HUDEP-2 (cell line): ENCODE data around the gene LMNTD2.
A peak's percentile ranks its signal among the peaks of the same experiment; 100 is the strongest.

ENCODE experiments used
- DNase-seq, 76 experiments: peaks; one replicate each; lab custom pipeline; 2025; ENCODE audit not compliant: unreplicated experiment in 76 of 76; lab: John Stamatoyannopoulos, UW

Gene LMNTD2, protein sequence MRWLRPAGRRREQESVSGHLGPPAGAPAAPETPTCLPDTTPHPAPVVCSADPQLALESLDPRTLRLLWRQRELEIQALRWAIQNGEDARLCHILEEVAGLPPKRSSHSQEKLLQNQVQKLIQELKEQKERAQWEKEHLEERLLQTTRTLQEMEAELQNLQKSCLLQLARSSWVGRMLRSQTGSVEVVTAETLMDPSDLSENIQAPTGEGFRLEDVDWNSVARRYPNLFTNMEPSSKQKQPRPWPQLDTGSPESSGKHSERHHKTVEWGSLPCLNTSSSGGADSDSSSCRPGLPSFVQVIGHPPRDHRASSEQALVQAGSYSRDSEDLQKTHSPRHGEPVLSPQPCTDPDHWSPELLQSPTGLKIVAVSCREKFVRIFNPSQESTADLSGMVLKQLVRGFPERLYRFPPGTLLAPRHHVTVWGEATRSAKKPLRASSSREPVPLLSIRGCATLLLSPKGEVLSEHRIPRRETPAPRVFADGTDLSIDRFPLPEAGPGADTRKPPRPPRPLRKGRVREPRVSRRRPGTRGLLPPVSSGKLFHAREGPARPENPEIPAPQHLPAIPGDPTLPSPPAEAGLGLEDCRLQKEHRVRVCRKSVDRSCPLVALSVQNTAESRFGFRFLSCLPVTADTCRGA

DNA sequence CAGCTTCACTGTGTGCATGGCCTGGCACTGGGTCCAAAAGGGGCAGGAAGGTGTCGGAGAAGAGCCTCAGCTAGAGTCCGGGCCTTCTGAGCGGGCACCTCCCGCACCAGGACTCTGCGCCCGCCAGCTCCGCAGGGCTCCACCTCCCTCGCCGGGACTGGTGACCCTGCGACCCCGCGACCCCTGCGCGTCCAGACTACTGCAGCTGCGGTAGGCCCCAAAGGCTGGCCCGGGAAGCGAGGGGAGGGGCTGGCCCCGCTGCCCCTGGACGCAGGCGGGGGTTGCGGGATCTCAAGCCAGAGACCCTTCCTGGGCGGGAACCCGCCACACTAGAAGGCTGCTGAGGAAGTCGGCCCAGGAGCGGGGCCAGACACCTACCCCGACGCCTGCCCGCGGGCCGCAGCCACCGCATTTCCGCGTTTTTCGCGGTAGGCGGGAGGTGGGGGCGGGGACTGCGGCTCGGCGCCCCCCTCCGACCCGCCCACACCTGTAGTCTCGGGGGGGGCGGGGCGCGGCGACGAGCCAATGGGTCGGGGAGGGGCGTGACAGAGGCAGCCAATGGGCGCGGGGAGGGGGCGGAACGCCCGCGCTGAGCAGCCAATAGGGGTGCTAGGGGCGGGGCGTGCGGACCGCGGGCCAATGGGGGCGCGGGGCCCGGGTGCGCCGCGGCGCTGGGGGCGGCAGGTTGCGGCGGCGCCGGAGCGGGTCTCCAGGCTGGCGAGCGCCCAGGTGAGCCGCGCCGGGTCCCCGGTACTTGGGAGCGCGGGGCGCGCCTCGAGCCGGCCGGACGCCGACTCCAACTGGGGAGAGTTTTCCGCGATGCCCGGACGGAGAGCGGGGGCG, at the start of gene LMNTD2, which contains the start of gene RASSF7:
TSS of gene LMNTD2 (minus strand) at position 434 of the 843 bp plus-strand sequence. CDS start at position 412, 22 bp downstream.
TSS of gene RASSF7 (plus strand) at position 666 of the 843 bp plus-strand sequence. CDS start 799 bp downstream, outside the sequence.
- DNase-seq = peak in 74 of 76 experiments; percentile 19 to 94 (median 84)

DNA sequence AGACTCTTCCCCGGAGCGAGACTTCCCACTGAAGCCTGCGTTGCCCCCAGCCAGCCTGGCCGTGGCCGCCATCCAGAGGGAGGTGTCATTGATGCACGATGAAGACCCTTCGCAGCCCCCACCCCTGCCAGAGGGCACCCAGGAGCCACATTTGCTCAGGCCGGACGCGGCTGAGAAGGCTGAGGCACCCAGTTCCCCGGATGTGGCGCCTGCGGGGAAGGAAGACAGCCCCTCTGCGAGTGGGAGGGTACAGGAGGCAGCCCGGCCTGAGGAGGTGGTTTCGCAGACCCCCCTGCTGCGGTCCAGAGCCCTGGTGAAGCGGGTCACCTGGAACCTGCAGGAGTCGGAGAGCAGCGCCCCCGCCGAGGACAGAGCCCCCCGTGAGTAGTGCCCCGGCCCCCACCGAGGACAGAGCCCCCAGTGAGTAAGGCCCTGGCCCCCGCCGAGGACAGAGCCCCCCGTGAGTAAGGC, 48.8 kb upstream of the LMNTD2 start:
- DNase-seq = no peak

- DNase-seq = no peak
Measured at GRCh38 chr11:608791-609251, 48.3 kb upstream of the LMNTD2 start.

DNA sequence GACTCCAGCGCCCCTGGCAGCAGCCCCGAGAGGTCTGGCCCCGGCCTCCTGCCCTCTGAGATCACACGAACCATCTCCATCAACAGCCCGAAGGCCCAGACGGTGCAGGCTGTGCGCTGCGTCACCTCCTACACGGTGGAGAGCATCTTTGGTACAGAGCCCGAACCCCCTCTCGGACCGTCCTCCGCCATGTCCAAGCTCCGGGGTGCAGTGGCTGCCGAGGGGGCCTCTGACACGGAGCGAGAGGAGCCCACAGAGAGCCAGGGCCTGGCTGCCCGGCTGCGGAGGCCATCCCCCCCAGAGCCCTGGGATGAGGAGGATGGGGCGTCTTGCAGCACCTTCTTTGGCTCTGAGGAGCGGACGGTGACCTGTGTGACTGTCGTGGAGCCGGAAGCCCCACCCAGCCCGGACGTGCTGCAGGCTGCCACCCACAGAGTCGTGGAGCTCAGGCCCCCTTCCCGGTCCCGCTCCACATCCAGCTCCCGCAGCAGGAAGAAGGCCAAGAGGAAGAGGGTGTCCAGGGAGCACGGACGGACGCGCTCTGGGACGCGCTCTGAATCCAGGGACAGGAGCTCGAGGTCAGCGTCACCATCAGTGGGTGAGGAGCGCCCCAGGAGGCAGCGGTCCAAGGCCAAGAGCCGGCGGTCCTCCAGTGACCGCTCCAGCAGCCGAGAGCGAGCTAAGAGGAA, 47.6 kb upstream of the LMNTD2 start:
- DNase-seq = no peak

DNA sequence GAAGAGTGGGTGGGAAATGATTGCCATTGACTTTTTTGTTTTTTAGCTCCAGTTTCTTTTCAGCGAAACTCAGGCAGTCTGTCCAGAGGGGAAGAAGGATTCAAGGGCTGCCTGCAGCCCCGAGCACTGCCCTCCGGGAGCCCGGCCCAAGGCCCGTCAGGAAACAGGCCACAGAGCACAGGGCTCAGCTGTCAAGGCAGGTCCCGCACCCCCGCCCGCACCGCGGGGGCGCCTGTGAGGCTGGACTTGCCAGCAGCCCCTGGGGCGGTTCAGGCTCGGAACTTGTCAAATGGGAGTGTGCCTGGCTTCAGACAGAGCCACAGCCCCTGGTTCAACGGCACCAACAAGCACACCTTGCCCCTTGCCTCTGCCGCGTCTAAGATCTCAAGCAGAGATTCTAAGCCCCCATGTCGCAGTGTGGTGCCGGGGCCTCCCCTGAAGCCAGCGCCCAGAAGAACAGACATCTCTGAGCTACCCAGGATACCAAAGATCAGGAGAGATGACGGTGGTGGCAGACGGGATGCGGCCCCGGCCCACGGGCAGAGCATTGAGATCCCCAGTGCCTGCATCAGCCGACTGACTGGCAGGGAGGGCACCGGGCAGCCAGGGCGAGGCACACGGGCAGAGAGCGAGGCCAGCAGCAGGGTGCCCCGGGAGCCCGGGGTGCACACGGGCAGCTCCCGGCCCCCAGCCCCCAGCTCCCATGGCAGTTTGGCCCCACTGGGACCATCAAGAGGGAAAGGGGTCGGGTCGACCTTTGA, 46.7 kb upstream of the LMNTD2 start:
- DNase-seq = no peak

DNA sequence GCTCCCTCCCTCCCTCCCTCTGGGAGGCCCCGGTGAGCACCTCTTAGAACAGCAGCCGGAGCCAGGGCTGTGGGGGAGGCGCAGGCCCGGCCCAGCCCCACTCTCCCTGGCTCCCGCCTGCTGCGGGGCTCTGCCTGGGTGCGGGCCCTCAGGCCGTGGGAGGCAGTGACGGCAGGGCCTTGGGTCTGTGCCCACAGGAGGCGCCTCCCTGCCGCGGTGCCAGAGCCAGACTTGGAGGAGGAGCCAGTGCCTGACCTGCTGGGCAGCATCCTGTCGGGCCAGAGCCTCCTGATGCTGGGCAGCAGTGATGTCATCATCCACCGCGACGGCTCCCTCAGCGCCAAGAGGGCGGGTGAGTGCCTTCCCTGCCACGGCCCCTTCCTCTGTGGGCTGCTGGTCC, 45.7 kb upstream of the LMNTD2 start:
- peak in 72 of 76 experiments; percentile 24 to 94 (median 79) for DNase-seq

DNA sequence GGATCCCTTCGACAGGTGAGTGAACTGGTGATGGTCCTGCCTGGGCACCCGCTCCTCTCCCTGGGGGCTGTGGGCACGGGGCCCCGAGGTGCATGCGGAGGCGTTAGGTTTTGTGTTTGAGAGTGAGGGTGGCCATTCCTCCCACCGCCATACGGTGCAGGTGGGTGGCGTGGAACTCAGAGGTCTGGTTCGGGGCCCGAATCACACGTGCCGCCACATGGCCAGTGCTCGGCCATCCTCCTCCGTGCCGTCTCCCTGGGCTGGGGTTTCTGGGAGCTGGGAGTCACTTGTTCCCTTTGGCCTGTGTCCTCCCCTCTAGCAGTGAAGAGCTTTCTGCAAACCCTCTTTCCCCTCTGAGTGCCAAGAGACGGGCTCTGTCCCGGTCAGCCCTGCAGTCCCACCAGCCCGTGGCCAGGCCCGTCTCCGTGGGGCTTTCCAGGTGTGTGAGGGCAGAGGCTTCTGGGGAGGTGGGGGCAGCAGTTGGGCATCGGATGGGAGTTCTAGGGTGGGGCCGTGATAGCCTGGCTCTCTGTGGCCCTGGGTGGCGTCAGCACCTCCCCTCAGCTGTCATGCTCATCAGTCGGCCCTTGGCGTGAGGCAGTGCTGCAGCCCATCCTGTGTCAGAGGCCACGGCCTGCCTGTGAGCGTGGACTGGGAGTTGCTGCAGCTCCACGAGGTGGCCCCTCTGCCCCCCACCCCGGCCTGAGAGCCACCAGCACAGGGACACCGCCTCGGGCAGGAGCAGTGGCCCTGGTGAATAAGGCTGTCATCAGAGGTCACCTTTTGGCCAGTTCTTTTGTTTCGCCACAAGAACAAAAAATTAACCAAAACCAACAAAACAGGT, 45.0 kb upstream of the LMNTD2 start:
- DNase-seq = peak in 1 of 76 experiments; percentile 12

GRCh38 chr11:603154-603553, 42.6 kb upstream of the LMNTD2 start:
- no peak for DNase-seq

GRCh38 chr11:601573-602245, 41.2 kb upstream of the LMNTD2 start:
- DNase-seq = no peak

GRCh38 chr11:598005-598680, 37.6 kb upstream of the LMNTD2 start:
- no peak for DNase-seq

- peak in 1 of 76 experiments; percentile 7 for DNase-seq
Measured at GRCh38 chr11:597166-597725, 36.7 kb upstream of the LMNTD2 start.

DNA sequence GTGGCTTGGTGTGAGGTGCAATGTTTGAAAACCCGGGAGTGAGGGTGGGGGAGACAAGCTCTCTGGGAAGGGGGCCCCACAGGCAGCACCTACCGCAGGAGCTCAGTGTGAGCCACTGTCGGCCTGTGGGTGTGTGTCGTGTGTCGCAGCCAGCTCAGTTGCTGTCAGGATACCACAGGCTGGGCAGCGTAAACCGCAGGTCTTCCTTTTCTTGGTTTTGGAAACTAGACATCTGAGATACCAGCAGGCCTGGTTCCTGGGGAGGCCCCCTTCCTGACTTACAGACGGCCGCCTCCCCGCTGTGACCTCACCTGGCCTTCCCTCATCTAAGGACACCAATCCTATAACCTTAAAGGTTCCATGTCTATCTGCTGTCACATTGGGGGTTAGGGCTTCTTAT, 35.8 kb upstream of the LMNTD2 start:
- DNase-seq = no peak

- no peak for DNase-seq
Measured at GRCh38 chr11:595400-595799, 34.9 kb upstream of the LMNTD2 start.

- DNase-seq = no peak
Measured at GRCh38 chr11:593347-593746, 32.8 kb upstream of the LMNTD2 start.

GRCh38 chr11:592918-593317, 32.4 kb upstream of the LMNTD2 start:
- no peak for DNase-seq

DNA sequence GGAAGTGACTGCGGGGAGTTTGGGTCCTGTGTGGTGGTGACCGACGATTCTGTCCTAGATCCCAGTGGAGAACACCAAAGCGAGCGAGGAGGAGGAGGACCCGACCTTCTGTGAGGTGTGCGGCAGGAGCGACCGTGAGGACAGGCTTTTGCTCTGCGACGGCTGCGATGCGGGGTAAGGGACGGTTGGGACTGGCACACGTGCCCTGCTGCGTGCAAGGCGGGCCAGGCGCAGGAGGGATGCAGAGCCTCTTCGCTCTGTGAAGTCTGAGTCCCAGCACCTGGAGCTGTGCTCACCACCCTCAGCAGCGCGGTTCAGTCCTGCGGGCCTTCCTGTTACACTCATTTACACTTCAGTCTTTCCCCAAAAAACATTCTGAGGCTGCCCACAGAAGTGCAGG, 32.0 kb upstream of the LMNTD2 start:
- no peak for DNase-seq

DNA sequence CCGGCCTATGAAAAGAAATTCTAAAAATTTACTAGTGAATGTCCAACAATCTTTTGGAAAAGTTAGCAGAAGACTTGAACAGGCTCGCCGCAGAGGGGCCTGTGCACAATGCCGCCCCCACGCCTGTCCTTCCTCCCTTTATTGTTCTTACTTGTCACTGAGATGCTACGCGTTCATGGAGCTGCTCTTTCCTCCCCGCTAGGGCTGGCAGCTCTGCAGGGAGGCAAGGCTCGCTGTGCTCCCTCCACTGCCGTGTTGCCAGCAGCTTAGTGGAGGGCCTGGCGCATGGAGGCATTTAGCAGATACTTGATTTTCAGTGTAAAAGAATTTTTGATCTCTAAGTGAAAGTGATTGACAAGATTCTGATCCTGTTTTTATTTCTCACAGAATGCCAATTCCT, 30.5 kb upstream of the LMNTD2 start:
- no peak for DNase-seq
